Loucy (cell line): Measurements from ENCODE around the gene SLC38A10.

Experiments
- CTCF ChIP-seq: fragments of 200-600 bp; sonication (generic); conservative IDR thresholded peaks from 2 replicates; pipeline ENCODE4 v1.5.1; 2014; ENCODE audit warnings: mild to moderate bottlenecking, antibody characterized with exemption, low read length
- EZH2phosphoT487 ChIP-seq: fragments of 200-600 bp; IDR thresholded peaks from 2 replicates; pipeline ENCODE4 v1.6.1; 2018; ENCODE audit warnings: antibody characterized with exemption, mild to moderate bottlenecking, moderate library complexity, borderline replicate concordance

DNA sequence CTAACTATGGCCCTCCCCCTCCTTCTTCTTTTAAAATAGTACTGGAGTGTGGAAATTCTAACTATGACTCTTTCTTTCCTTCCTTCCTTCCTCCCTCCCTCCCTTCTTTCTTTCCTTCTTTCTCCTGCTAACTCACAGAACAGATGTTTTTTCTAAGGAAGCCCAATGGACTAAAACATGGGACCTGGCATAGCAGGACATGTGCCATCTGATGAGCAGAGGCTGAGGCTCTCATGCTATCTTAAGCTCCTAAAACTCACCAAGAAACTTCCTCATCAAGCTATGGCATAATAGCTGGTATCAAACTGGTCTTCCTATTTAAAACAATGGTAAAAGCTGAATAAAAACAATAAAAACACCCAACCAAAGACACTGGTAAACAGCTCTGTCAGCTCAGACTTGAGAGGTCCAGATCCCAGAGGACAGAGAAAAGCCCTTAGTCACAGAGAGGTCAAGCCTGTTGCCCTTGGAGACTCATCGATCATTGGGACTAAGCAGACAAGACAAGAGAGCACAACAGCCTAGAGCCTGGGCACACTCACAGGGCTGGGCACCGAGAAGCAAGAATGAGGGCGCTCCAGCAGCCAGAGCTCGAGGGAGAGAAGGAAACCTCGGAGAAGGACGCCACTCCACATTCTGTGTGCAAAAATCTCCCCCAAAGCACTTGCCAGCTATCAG, 27.6 kb downstream of the SLC38A10 start:
- TF ChIP-seq CTCF (no peak), EZH2phosphoT487 (no peak)
